Osteocyte (in vitro differentiated cells): ENCODE measurements around the gene IQCF2. TPM values are rescaled to one million over a fixed set of nuclear protein-coding genes. Genes with fewer than 3 reads are reported as not detected.

ENCODE experiments used
- DNase-seq: peaks from one replicate; pipeline ENCODE4 v3.0.0; 2021; ENCODE audit warnings: mixed read lengths; ENCODE audit not compliant: unreplicated experiment; ENCODE audit errors: extremely low spot score
- H3K27ac Mint-ChIP-seq: one replicate; pipeline ENCODE4 v1.8.0; 2021; ENCODE audit warnings: mild to moderate bottlenecking, mixed read lengths; ENCODE audit not compliant: unreplicated experiment
- H3K27me3 Mint-ChIP-seq: one replicate; pipeline ENCODE4 v1.8.0; 2021; ENCODE audit warnings: mixed read lengths; ENCODE audit not compliant: unreplicated experiment
- H3K36me3 Mint-ChIP-seq: one replicate; pipeline ENCODE4 v1.8.0; 2021; ENCODE audit warnings: mixed read lengths; ENCODE audit not compliant: unreplicated experiment
- H3K4me1 Mint-ChIP-seq: one replicate; pipeline ENCODE4 v1.8.0; 2021; ENCODE audit warnings: mixed read lengths; ENCODE audit not compliant: unreplicated experiment
- H3K4me3 Mint-ChIP-seq: one replicate; pipeline ENCODE4 v1.8.0; 2021; ENCODE audit warnings: mild to moderate bottlenecking, moderate library complexity, mixed read lengths; ENCODE audit not compliant: unreplicated experiment
- H3K9me3 Mint-ChIP-seq: one replicate; pipeline ENCODE4 v1.8.0; 2021; ENCODE audit warnings: mixed read lengths; ENCODE audit not compliant: unreplicated experiment
- total RNA-seq: library from RNA; stranded (reverse); gene quantifications from 2 replicates; pipeline ENCODE4 v1.2.1, GENCODE V29; 2021
- TF ChIP-seq, protein P1 (sequence below): fragments of 200-600 bp; sonication (generic); IDR thresholded peaks from 2 replicates; pipeline ENCODE4 v1.5.0; 2021; ENCODE audit warnings: antibody characterized with exemption, mild to moderate bottlenecking, moderate library complexity

IQCF2 gene
- total RNA-seq, 1 donor from 2014 or later: not detected

DNA sequence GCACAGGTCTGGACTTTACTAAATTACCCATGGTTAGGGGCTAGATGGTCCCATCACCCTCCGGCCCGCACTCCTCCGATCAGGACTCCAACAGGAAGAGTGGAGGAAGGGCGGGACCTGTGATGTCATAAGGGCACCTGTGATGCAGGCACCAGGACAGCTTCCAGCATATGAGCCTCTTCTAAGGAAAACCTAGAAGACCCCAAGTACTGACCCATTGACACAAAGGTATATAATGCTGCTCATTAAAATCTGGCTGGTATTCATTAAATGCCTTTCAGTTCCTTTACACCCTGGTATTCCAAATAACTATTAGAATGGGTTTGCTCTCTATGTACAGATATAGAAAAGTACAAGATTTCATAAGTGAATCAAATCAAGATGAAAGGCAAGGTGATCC is 14.1 kb downstream of the IQCF2 start, which contains the start of gene IQCF5:
IQCF5 (minus strand) TSS at position 101 of the 400 bp plus-strand sequence; CDS start at position 31, 70 bp downstream.
- Mint-ChIP-seq H3K4me1 (no peaks in the 10 kb centered on the region), H3K9me3 (no peaks in the 10 kb centered on the region), H3K36me3 (no peaks in the 10 kb centered on the region), H3K27me3 (peaks cover 13% of the 10 kb centered on the region), H3K4me3 (no peak within 1 kb of the TSS), H3K27ac (no peak within 1 kb of the TSS)
- no peak for DNase-seq
- TF ChIP-seq, protein P1, sequence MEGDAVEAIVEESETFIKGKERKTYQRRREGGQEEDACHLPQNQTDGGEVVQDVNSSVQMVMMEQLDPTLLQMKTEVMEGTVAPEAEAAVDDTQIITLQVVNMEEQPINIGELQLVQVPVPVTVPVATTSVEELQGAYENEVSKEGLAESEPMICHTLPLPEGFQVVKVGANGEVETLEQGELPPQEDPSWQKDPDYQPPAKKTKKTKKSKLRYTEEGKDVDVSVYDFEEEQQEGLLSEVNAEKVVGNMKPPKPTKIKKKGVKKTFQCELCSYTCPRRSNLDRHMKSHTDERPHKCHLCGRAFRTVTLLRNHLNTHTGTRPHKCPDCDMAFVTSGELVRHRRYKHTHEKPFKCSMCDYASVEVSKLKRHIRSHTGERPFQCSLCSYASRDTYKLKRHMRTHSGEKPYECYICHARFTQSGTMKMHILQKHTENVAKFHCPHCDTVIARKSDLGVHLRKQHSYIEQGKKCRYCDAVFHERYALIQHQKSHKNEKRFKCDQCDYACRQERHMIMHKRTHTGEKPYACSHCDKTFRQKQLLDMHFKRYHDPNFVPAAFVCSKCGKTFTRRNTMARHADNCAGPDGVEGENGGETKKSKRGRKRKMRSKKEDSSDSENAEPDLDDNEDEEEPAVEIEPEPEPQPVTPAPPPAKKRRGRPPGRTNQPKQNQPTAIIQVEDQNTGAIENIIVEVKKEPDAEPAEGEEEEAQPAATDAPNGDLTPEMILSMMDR: no peak

- TF ChIP-seq, protein P1: no peak
- no peak overlapping the region for H3K4me3 Mint-ChIP-seq
- H3K9me3 Mint-ChIP-seq: no peaks in the 10 kb centered on the region
- DNase-seq: no peak
- no peaks in the 10 kb centered on the region for H3K4me1 Mint-ChIP-seq
- no peaks in the 10 kb centered on the region for H3K36me3 Mint-ChIP-seq
- peaks cover 10% of the 10 kb centered on the region for H3K27me3 Mint-ChIP-seq
- H3K27ac Mint-ChIP-seq: no peak overlapping the region
Observed at GRCh38 chr3:51876186-51876585, 14.8 kb downstream of the IQCF2 start.

DNA sequence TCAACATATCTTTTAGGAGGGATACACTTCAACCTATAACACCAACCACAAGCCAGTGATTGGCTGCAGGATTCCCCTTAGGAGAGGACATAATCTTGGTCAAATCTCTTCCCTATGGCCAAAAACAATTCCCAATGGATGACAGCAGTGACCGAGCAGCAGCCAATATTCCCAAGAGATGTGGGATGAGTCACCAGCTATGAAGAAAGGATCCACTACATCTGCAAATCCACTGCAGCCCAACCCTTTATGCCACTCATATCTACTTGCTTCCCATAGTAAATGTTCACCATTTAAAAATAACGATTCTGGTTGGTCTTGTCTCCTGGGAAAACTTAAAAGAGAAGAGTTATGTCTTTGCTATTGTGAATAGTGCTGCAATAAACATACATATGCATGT is 18.5 kb downstream of the IQCF2 start:
- Mint-ChIP-seq H3K9me3 (no peaks in the 10 kb centered on the region), H3K4me3 (no peak overlapping the region), H3K27ac (no peak overlapping the region), H3K36me3 (no peaks in the 10 kb centered on the region), H3K4me1 (no peaks in the 10 kb centered on the region), H3K27me3 (peaks cover 16% of the 10 kb centered on the region)
- DNase-seq: no peak
- TF ChIP-seq, protein P1: no peak

DNA sequence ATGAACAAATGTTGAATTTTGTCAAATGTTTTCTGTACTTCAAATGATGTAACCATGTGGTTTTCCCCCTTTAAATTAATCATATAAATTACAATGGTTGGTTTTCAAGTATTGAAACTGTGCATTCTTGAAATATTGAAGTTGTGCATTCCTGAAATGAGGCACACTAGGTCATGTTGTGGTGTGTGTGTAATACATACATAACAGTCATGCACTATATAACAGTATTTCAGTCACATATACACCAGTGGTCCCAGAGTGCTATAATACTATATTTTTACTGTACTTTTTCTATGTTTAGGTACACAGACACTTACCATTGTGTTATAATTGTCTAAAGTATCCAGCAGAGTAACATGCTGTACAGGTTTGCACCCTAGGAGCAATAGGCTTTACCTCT is 25.0 kb downstream of the IQCF2 start:
- Mint-ChIP-seq H3K4me1 (no peaks in the 10 kb centered on the region), H3K9me3 (no peaks in the 10 kb centered on the region), H3K27me3 (peaks cover 33% of the 10 kb centered on the region), H3K4me3 (no peak overlapping the region), H3K27ac (no peak overlapping the region), H3K36me3 (no peaks in the 10 kb centered on the region)
- no peak for DNase-seq
- TF ChIP-seq, protein P1: no peak

GRCh38 chr3:51887620-51888019 is 26.2 kb downstream of the IQCF2 start:
- no peak for DNase-seq
- Mint-ChIP-seq H3K27me3 (peaks cover 35% of the 10 kb centered on the region), H3K9me3 (no peaks in the 10 kb centered on the region), H3K4me3 (no peak overlapping the region), H3K36me3 (no peaks in the 10 kb centered on the region), H3K27ac (no peak overlapping the region), H3K4me1 (no peaks in the 10 kb centered on the region)
- TF ChIP-seq, protein P1: no peak
